PC-3 (cell line): ENCODE data around the gene FADS1. TPM values are rescaled to one million over a fixed set of nuclear protein-coding genes. Genes with fewer than 3 reads are reported as not detected.

ENCODE experiments used
- ATAC-seq: fragments of 200-7000 bp; cut with Tn5 transposase; 2 replicates; pipeline ENCODE4 v1.9.1; 2020; ENCODE audit warnings: mild to moderate bottlenecking, moderate library complexity
- BruUV-seq: library from RNA; stranded (reverse); fragments of 400-500 nt; replicated peaks from 2 replicates; lab custom pipeline; 2021; lab: Mats Ljungman, UMichigan
- CTCF ChIA-PET: fragments of 300-600 bp; sonication (Branson Sonifier 250); formaldehyde crosslinking; loops from one replicate; lab custom pipeline; 2022; ENCODE audit warnings: antibody characterized with exemption; lab: Charles Lee
- POLR2A ChIA-PET: fragments of 300-600 bp; sonication (Branson Sonifier 250); formaldehyde crosslinking; loops from one replicate; lab custom pipeline; 2022; ENCODE audit warnings: antibody characterized with exemption; ENCODE audit not compliant: unreplicated experiment; lab: Charles Lee
- DNase-seq: peaks from one replicate; pipeline ENCODE4 v3.0.0-alpha.2; 2015
- H2AFZ ChIP-seq: fragments of 300-600 bp; sonication (generic); 2 replicates; pipeline ENCODE4 v1.6.0; 2016; ENCODE audit warnings: antibody characterized with exemption, low read length
- H3F3A ChIP-seq: fragments of 300-600 bp; sonication (generic); one replicate; pipeline ENCODE4 v1.6.0; 2017; ENCODE audit warnings: antibody characterized with exemption, low read length, control low read depth, mild to moderate bottlenecking; ENCODE audit not compliant: unreplicated experiment
- H3K27ac ChIP-seq: fragments of 300-600 bp; sonication (generic); 2 replicates; pipeline ENCODE4 v1.5.1; 2016; ENCODE audit warnings: mild to moderate bottlenecking, low read length
- H3K27me3 ChIP-seq: fragments of 300-600 bp; sonication (generic); 2 replicates; pipeline ENCODE4 v1.6.1; 2016; ENCODE audit warnings: low read length, mixed read lengths
- H3K36me3 ChIP-seq: fragments of 300-600 bp; sonication (generic); 2 replicates; pipeline ENCODE4 v1.6.1; 2016; ENCODE audit warnings: low read depth, mixed run types, low read length, mixed read lengths
- H3K4me1 ChIP-seq: fragments of 300-600 bp; sonication (generic); 2 replicates; pipeline ENCODE4 v1.5.1; 2016; ENCODE audit warnings: low read length; ENCODE audit not compliant: insufficient read depth
- H3K4me2 ChIP-seq: fragments of 300-600 bp; sonication (generic); 2 replicates; pipeline ENCODE4 v1.6.0; 2016; ENCODE audit warnings: low read length
- H3K4me3 ChIP-seq: fragments of 300-600 bp; sonication (generic); 2 replicates; pipeline ENCODE4 v1.5.1; 2016; ENCODE audit warnings: mild to moderate bottlenecking, low read length, mixed read lengths
- H3K79me2 ChIP-seq: fragments of 300-600 bp; sonication (generic); 2 replicates; pipeline ENCODE4 v1.6.1; 2017; ENCODE audit warnings: low read length, mixed read lengths
- H3K9ac ChIP-seq: fragments of 300-600 bp; sonication (generic); 2 replicates; pipeline ENCODE4 v1.6.0; 2016; ENCODE audit warnings: mild to moderate bottlenecking, low read length
- H3K9me2 ChIP-seq: fragments of 300-600 bp; sonication (generic); replicated peaks from 2 replicates; pipeline ENCODE4 v1.6.1; 2016; ENCODE audit warnings: mixed run types, low read length, mixed read lengths
- H3K9me3 ChIP-seq: fragments of 300-600 bp; sonication (generic); 2 replicates; pipeline ENCODE4 v1.6.1; 2016; ENCODE audit warnings: low read length, mixed read lengths
- H4K20me1 ChIP-seq: fragments of 300-600 bp; sonication (generic); 2 replicates; pipeline ENCODE4 v1.6.1; 2016; ENCODE audit warnings: low read length, mixed read lengths
- CTCF ChIP-seq: fragments of 300-600 bp; sonication (generic); conservative IDR thresholded peaks from 2 replicates; pipeline ENCODE4 v1.5.1; 2017; ENCODE audit warnings: antibody characterized with exemption, low read depth, mild to moderate bottlenecking, low read length
- EZH2 ChIP-seq: fragments of 300-600 bp; sonication (generic); IDR thresholded peaks from one replicate; pipeline ENCODE4 v1.6.1; 2017; ENCODE audit warnings: antibody characterized with exemption, mild to moderate bottlenecking, low read length; ENCODE audit not compliant: unreplicated experiment
- EZH2phosphoT487 ChIP-seq: fragments of 300-600 bp; sonication (generic); IDR thresholded peaks from 2 replicates; pipeline ENCODE4 v1.6.1; 2018; ENCODE audit warnings: mild to moderate bottlenecking, antibody characterized with exemption, low read length, borderline replicate concordance
- intact Hi-C: fragments of 100-400 bp; cut with micrococcal nuclease; formaldehyde crosslinking; loops from 2 replicates; pipeline ENCODE4 v1.9.0; 2023
- total RNA-seq: library from RNA; depleted of rRNA; stranded (reverse); fragments of >200 nt; gene quantifications from 2 replicates; pipeline ENCODE4 v1.2.3, GENCODE V29; 2014

The FADS1 gene
- total RNA-seq, 1 experiment from 2014 or later, result 84.4 TPM

GRCh38 chr11:61833471-61833870 is 16.7 kb upstream of the FADS1 start:
- BruUV-seq, result no TSS peak
- intact Hi-C loops, result no loop called here
- ChIA-PET CTCF (no interaction called here), POLR2A (no interaction called here)
- H3K9ac ChIP-seq, result no peak overlapping the region
- H4K20me1 ChIP-seq, result peaks cover 39% of the 10 kb centered on the region; the same call in 1 of the 2 replicates
- no peak overlapping the region for H3K27ac ChIP-seq
- TF ChIP-seq CTCF, result no peak
- no peak for TF ChIP-seq EZH2phosphoT487
- no peak for TF ChIP-seq EZH2
- H3K4me2 ChIP-seq, result no peak overlapping the region
- H3K36me3 ChIP-seq, result peaks cover 5% of the 10 kb centered on the region; the same call in 1 of the 2 replicates
- ATAC-seq, result no peak
- H3K27me3 ChIP-seq, result no peaks in the 10 kb centered on the region
- H3K4me3 ChIP-seq, result no peak overlapping the region
- H3K9me3 ChIP-seq, result no peaks in the 10 kb centered on the region
- peaks cover 14% of the 10 kb centered on the region for H3K4me1 ChIP-seq
- no peak overlapping the region for H2AFZ ChIP-seq
- DNase-seq, result no peak
- peaks cover 71% of the 10 kb centered on the region for H3K79me2 ChIP-seq
- H3F3A ChIP-seq, result no peaks in the 10 kb centered on the region
- H3K9me2 ChIP-seq, result no peaks in the 10 kb centered on the region

GRCh38 chr11:61832754-61833153 is 16.0 kb upstream of the FADS1 start:
- H3K27ac ChIP-seq, result no peak overlapping the region
- ChIA-PET CTCF (no interaction called here), POLR2A (no interaction called here)
- no peaks in the 10 kb centered on the region for H3K9me3 ChIP-seq
- no peak for DNase-seq
- intact Hi-C loops, result no loop called here
- H3K36me3 ChIP-seq, result peaks cover 3% of the 10 kb centered on the region; the same call in 1 of the 2 replicates
- peaks cover 77% of the 10 kb centered on the region for H3K79me2 ChIP-seq
- peaks cover 14% of the 10 kb centered on the region for H3K4me1 ChIP-seq
- no TSS peak for BruUV-seq
- H3K4me3 ChIP-seq, result no peak overlapping the region
- H3K27me3 ChIP-seq, result no peaks in the 10 kb centered on the region
- peaks cover 39% of the 10 kb centered on the region; the same call in 1 of the 2 replicates for H4K20me1 ChIP-seq
- no peaks in the 10 kb centered on the region for H3K9me2 ChIP-seq
- no peak overlapping the region for H3K9ac ChIP-seq
- no peak overlapping the region for H2AFZ ChIP-seq
- ATAC-seq, result no peak
- no peak overlapping the region for H3K4me2 ChIP-seq
- TF ChIP-seq EZH2phosphoT487 (no peak), CTCF (no peak), EZH2 (no peak)
- no peaks in the 10 kb centered on the region for H3F3A ChIP-seq

- Histone ChIP-seq H3K27ac (no peak overlapping the region), H3K9me3 (no peaks in the 10 kb centered on the region), H3K4me3 (no peak overlapping the region), H3K79me2 (peaks cover 78% of the 10 kb centered on the region), H3F3A (no peaks in the 10 kb centered on the region), H3K4me1 (peaks cover 15% of the 10 kb centered on the region), H3K4me2 (no peak overlapping the region), H3K27me3 (no peaks in the 10 kb centered on the region), H3K9me2 (no peaks in the 10 kb centered on the region), H2AFZ (no peak overlapping the region), H4K20me1 (peaks cover 39% of the 10 kb centered on the region; the same call in 1 of the 2 replicates), H3K9ac (no peak overlapping the region), H3K36me3 (no peaks in the 10 kb centered on the region)
- BruUV-seq, result no TSS peak
- POLR2A ChIA-PET, result no interaction called here
- ATAC-seq (no peak), DNase-seq (no peak)
- TF ChIP-seq EZH2phosphoT487 (no peak), CTCF (no peak), EZH2 (no peak)
- CTCF ChIA-PET, result no interaction called here
- intact Hi-C loops, result no loop called here
Measured at GRCh38 chr11:61832207-61832606, 15.4 kb upstream of the FADS1 start.
